OCI-LY3 (cell line): ENCODE measurements around the gene INPP5F.
"Not testable (repeated sequence)": the region's sequence is repeated elsewhere in the genome, so short reads cannot be mapped to it uniquely, and the experiment has no call there.

Source experiments
- H2AFZ ChIP-seq: fragments of 200-600, 300-600 bp; shearing (Covaris generic); 2 replicates; pipeline ENCODE4 v1.6.0; 2014; ENCODE audit warnings: antibody characterized with exemption, low read depth, low read length
- H3K27ac ChIP-seq: fragments of 200-600, 300-600 bp; sonication (generic); 2 replicates; pipeline ENCODE4 v1.5.1; 2014; ENCODE audit warnings: mild to moderate bottlenecking, low read length, moderate library complexity, mixed read lengths
- H3K27me3 ChIP-seq: fragments of 200-600, 300-600 bp; sonication (generic); 2 replicates; pipeline ENCODE4 v1.6.1; 2014; ENCODE audit warnings: low read depth, low read length, mixed read lengths
- H3K36me3 ChIP-seq: fragments of 200-600, 300-600 bp; sonication (generic); replicated peaks from 2 replicates; pipeline ENCODE3; 2014; ENCODE audit warnings: low read depth, low read length, mixed read lengths
- H3K4me1 ChIP-seq: fragments of 300-600, 200-600 bp; sonication (generic); 2 replicates; pipeline ENCODE4 v1.6.1; 2014; ENCODE audit warnings: low read length, mixed read lengths
- H3K4me2 ChIP-seq: fragments of 200-600, 300-600 bp; sonication (generic); 2 replicates; pipeline ENCODE4 v1.6.1; 2014; ENCODE audit warnings: low read length, mixed read lengths
- H3K4me3 ChIP-seq: fragments of 300-600, 200-600 bp; sonication (generic); 2 replicates; pipeline ENCODE4 v1.5.1; 2014; ENCODE audit warnings: antibody characterized with exemption, mild to moderate bottlenecking, low read length, moderate library complexity
- H3K79me2 ChIP-seq: fragments of 300-600, 200-600 bp; shearing (Covaris generic); 2 replicates; pipeline ENCODE4 v1.6.1; 2014; ENCODE audit warnings: mild to moderate bottlenecking, low read length, mixed read lengths
- H3K9ac ChIP-seq: fragments of 300-600, 200-600 bp; shearing (Covaris generic); 2 replicates; pipeline ENCODE4 v1.6.0; 2014; ENCODE audit warnings: mild to moderate bottlenecking, low read length, moderate library complexity
- H3K9me3 ChIP-seq: fragments of 200-600, 300-600 bp; shearing (Covaris generic); 2 replicates; pipeline ENCODE4 v1.6.1; 2014; ENCODE audit warnings: low read length, mixed read lengths; ENCODE audit not compliant: insufficient read depth
- H4K20me1 ChIP-seq: fragments of 200-600, 300-600 bp; sonication (generic); 2 replicates; pipeline ENCODE4 v1.6.1; 2016; ENCODE audit warnings: low read length, mixed read lengths; ENCODE audit not compliant: insufficient read depth
- EZH2phosphoT487 ChIP-seq: fragments of 200-600 bp; shearing (Covaris generic); IDR thresholded peaks from 2 replicates; pipeline ENCODE4 v1.6.1; 2018; ENCODE audit warnings: antibody characterized with exemption, mixed run types, low read depth
- TF ChIP-seq, protein P1 (sequence below): fragments of 200-600, 300-600 bp; sonication (generic); IDR thresholded peaks from 2 replicates; pipeline ENCODE4 v1.5.1; 2014; ENCODE audit warnings: antibody characterized with exemption, low read length, low read depth

Gene INPP5F

DNA sequence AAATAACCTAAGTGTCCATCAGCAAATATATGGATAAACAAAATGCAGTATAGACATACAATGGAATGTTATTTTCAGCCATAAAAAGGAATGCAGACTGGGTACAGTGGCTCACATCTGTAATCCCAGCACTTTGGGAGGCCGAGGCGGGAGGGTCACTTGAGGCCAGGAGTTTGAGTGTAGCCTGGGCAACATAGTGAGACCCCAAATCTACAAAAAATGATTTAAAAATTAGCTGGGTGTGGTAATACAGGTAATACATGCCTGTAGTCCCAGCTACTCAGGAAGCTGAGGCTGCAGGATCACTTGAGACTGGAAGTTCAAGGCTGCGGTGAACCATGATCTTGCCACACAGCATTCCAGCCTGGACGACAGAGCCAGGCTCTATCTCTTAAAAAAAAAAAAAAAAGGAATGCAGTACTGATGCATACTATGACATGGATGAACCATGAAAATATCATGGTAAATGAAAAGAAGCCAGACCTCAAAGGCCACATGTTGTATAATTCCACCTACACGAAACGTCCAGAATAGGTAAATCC, 139.9 kb downstream of the INPP5F start:
- no peak overlapping the region for H2AFZ ChIP-seq
- peaks cover 60% of the 10 kb centered on the region for H4K20me1 ChIP-seq
- H3K4me2 ChIP-seq: no peak overlapping the region
- H3K27me3 ChIP-seq: no peaks in the 10 kb centered on the region
- H3K9ac ChIP-seq: no peak overlapping the region
- TF ChIP-seq EZH2phosphoT487: no peak
- TF ChIP-seq, protein P1, sequence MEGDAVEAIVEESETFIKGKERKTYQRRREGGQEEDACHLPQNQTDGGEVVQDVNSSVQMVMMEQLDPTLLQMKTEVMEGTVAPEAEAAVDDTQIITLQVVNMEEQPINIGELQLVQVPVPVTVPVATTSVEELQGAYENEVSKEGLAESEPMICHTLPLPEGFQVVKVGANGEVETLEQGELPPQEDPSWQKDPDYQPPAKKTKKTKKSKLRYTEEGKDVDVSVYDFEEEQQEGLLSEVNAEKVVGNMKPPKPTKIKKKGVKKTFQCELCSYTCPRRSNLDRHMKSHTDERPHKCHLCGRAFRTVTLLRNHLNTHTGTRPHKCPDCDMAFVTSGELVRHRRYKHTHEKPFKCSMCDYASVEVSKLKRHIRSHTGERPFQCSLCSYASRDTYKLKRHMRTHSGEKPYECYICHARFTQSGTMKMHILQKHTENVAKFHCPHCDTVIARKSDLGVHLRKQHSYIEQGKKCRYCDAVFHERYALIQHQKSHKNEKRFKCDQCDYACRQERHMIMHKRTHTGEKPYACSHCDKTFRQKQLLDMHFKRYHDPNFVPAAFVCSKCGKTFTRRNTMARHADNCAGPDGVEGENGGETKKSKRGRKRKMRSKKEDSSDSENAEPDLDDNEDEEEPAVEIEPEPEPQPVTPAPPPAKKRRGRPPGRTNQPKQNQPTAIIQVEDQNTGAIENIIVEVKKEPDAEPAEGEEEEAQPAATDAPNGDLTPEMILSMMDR: no peak
- peaks cover 5% of the 10 kb centered on the region; the same call in 1 of the 2 replicates for H3K9me3 ChIP-seq
- H3K36me3 ChIP-seq: peaks cover 20% of the 10 kb centered on the region
- peaks cover 22% of the 10 kb centered on the region for H3K4me1 ChIP-seq
- H3K4me3 ChIP-seq: no peak overlapping the region
- H3K79me2 ChIP-seq: peaks cover 99% of the 10 kb centered on the region
- no peak overlapping the region for H3K27ac ChIP-seq

DNA sequence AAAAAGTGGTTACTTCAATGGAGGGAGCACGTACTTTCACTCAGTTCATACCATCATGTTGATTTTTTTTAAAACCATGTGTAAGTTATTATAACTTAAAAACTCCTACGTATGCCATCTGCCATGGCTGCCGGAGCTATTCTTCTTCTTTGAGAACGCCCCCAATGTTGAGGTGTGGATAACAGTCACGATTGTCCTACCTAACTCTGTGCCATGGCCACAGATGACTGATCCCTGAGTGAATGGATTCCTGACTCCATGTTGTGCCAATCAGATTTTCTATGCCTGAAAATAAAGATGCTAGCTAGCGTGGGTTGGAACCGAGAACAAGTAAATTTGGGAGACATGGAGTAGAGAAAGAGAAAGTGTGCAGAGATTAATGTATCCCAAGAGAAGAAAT, 141.5 kb downstream of the INPP5F start:
- peaks cover 18% of the 10 kb centered on the region for H3K4me1 ChIP-seq
- H3K4me3 ChIP-seq: no peak overlapping the region
- TF ChIP-seq EZH2phosphoT487: no peak
- TF ChIP-seq, protein P1: no peak
- H3K36me3 ChIP-seq: peaks cover 20% of the 10 kb centered on the region
- H3K79me2 ChIP-seq: peaks cover 99% of the 10 kb centered on the region
- H3K9me3 ChIP-seq: peaks cover 5% of the 10 kb centered on the region; the same call in 1 of the 2 replicates
- H4K20me1 ChIP-seq: peaks cover 58% of the 10 kb centered on the region
- no peak overlapping the region for H3K27ac ChIP-seq
- no peaks in the 10 kb centered on the region for H3K27me3 ChIP-seq
- no peak overlapping the region for H3K4me2 ChIP-seq
- H2AFZ ChIP-seq: no peak overlapping the region
- H3K9ac ChIP-seq: no peak overlapping the region

DNA sequence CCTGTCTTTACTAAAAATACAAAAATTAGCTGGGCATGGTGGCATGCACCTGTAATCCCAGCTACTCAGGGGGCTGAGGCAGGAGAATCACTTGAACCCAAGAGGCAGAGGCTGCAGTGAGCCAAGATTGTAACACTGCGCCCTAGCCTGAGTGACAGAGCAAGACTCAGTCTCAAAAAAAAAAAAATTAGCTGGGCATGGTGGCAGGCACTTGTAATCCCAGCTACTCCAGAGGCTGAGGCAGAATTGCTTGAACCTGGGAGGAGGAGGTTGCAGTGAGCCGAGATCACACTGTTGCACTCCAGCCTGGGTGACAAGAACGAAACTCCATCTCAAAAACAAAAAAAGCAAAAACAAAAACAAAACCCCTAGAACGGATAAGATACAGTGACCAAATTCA, 143.5 kb downstream of the INPP5F start:
- peaks cover 13% of the 10 kb centered on the region for H3K36me3 ChIP-seq
- not testable (repeated sequence) for H3K27me3 ChIP-seq, H3K27ac ChIP-seq, H3K9me3 ChIP-seq, H3K4me3 ChIP-seq, H3K9ac ChIP-seq, H3K4me2 ChIP-seq, H2AFZ ChIP-seq
- H3K79me2 ChIP-seq: peaks cover 83% of the 10 kb centered on the region
- H3K4me1 ChIP-seq: peaks cover 15% of the 10 kb centered on the region
- H4K20me1 ChIP-seq: peaks cover 43% of the 10 kb centered on the region

DNA sequence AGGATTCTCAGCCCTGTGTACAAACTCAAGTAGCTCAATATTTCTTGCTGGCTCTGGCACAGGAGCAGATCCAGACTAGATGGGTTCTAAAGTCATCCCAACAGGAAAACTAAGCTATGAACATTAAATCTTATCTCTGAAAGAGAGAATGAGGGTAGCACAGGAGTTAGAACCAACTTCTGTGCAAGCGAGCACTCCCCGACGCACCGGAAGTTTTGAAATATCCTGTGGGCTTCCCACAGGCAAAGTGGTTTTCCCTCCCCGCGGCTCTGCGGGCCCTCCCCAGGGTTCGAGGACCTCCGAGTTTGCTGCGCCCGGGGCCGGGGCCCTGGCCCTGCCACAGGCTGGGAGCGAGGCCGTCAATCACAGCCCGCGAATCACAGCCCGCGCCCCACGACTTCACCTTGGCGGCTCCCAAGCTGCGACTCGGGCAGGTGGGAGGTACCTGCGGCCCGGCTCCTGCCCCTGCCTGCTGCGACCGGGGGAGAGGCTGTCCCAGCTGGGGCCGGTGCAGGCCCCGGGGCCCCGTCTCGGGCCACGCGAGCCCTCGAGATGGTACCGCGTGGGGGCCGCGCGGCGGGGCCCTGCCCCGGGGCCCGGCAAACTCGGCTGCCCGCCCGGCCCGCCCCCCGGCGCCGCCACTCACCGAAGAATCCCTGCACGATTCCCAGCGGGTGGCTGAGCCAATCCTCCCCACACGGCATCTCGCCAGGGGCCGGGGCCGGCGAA, 146.2 kb downstream of the INPP5F start:
- Histone ChIP-seq H3K4me1 (peaks cover 15% of the 10 kb centered on the region), H3K4me3 (peak overlapping the region; percentile 98), H3K9ac (peak overlapping the region; percentile 84), H3K9me3 (no peaks in the 10 kb centered on the region), H4K20me1 (peaks cover 43% of the 10 kb centered on the region), H3K36me3 (no peaks in the 10 kb centered on the region), H3K27me3 (no peaks in the 10 kb centered on the region), H3K79me2 (peaks cover 56% of the 10 kb centered on the region), H2AFZ (0 out of 2 replicates have a peak overlapping the region, but pooled peaks have one; percentile 39), H3K4me2 (peak overlapping the region; percentile 85), H3K27ac (peak overlapping the region; percentile 38)
- TF ChIP-seq, protein P1: no peak
- no peak for TF ChIP-seq EZH2phosphoT487
